GM21528 (cell line): Measurements from ENCODE around the gene RHAG.

Source experiments
- ATAC-seq: cut with Tn5 transposase; IDR thresholded peaks from one replicate; pipeline ENCODE4 v1.9.1; 2021; ENCODE audit warnings: mild to moderate bottlenecking, moderate library complexity; ENCODE audit not compliant: unreplicated experiment, low FRiP score

RHAG gene

GRCh38 chr6:49565855-49566254 is 70.8 kb downstream of the RHAG start:
- no peak for ATAC-seq

- no peak for ATAC-seq
Observed at GRCh38 chr6:49565261-49565660, 71.4 kb downstream of the RHAG start.

- no peak for ATAC-seq
Observed at GRCh38 chr6:49564552-49564951, 72.1 kb downstream of the RHAG start.

GRCh38 chr6:49563006-49563886 is 73.4 kb downstream of the RHAG start:
- ATAC-seq = no peak

GRCh38 chr6:49558238-49558637 is 78.4 kb downstream of the RHAG start:
- no peak for ATAC-seq

GRCh38 chr6:49557177-49557576 is 79.5 kb downstream of the RHAG start:
- no peak for ATAC-seq

- ATAC-seq = no peak
Observed at GRCh38 chr6:49556429-49556837, 80.2 kb downstream of the RHAG start.

- no peak for ATAC-seq
Observed at GRCh38 chr6:49555951-49556350, 80.7 kb downstream of the RHAG start.
